ENCODE results near the gene CABP1. TPM values are rescaled to one million over a fixed set of nuclear protein-coding genes. Genes with fewer than 3 reads are reported as not detected.
A peak's percentile ranks its signal among the peaks of the same experiment; 100 is the strongest.

The CABP1 gene
- polyA plus RNA-seq, 1 experiment, result 0.27 TPM

GRCh38 chr12:120625557-120626419 lies 14.6 kb upstream of the CABP1 start:
- POLR2A ChIA-PET, result no interaction called here
- CTCF ChIA-PET, result interaction anchor here (0.6 to 1.2 kb wide), 3 partner anchors 21 to 372 kb away, joined by 3 to 16 read pairs (median 5); no protein-coding TSS in a partner anchor
- TF ChIP-seq CTCF (IDR thresholded peaks at IDR 0.05; ENCODE audit: low read depth, low read length), result no peak
- Histone ChIP-seq H3K4me3 (ENCODE audit: low read depth, low read length) (no peak overlapping the region), H3K27me3 (ENCODE audit: control insufficient read depth, insufficient read depth, low read length) (peaks cover 20% of the 10 kb centered on the region), H3K27ac (ENCODE audit: low read depth, low read length) (no peak overlapping the region), H3K9me3 (ENCODE audit: control insufficient read depth, insufficient read depth, low read length) (no peaks in the 10 kb centered on the region; the same call in 1 of the 2 replicates)
- DNase-seq (ENCODE audit: low read depth, low spot score), result no peak

DNA sequence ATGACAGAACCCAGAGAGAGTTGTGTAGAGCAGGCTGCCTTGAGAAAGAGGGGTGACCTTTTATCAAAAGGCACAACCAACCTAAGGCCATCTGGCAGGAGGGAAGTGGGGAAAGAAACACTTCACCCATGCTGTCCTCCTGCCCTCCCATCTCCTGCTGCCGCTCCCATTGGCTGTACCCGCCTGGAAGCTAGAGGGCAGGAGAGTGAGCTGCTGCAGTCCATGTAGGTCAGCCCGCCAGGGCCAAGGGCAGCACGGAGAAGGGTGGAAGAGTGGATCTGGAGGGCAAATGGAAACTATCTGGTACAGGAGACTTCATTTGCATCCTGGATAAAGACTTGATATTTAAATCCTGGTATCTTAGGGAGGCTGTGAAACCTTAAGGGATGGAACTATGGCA lies 11.5 kb upstream of the CABP1 start:
- H3K27ac ChIP-seq (ENCODE audit: low read depth, low read length), result no peak overlapping the region
- H3K9me3 ChIP-seq (ENCODE audit: control insufficient read depth, insufficient read depth, low read length), result no peaks in the 10 kb centered on the region
- H3K27me3 ChIP-seq (ENCODE audit: control insufficient read depth, insufficient read depth, low read length), result peaks cover 19% of the 10 kb centered on the region
- ChIA-PET CTCF (interaction anchor here (0.7 to 1.6 kb wide), 3 partner anchors 14 to 408 kb away, joined by 3 to 8 read pairs (median 4); no protein-coding TSS in a partner anchor), POLR2A (no interaction called here)
- TF ChIP-seq CTCF (IDR thresholded peaks at IDR 0.05; ENCODE audit: low read depth, low read length), result peak; percentile 13; the same call in 1 of the 2 replicates
- no peak for DNase-seq (ENCODE audit: low read depth, low spot score)
- no peak overlapping the region for H3K4me3 ChIP-seq (ENCODE audit: low read depth, low read length)

- TF ChIP-seq CTCF (IDR thresholded peaks at IDR 0.05; ENCODE audit: low read depth, low read length), result no peak
- Histone ChIP-seq H3K4me3 (ENCODE audit: low read depth, low read length) (no peak overlapping the region), H3K27me3 (ENCODE audit: control insufficient read depth, insufficient read depth, low read length) (peaks cover 26% of the 10 kb centered on the region), H3K9me3 (ENCODE audit: control insufficient read depth, insufficient read depth, low read length) (no peaks in the 10 kb centered on the region), H3K27ac (ENCODE audit: low read depth, low read length) (no peak overlapping the region)
- DNase-seq (ENCODE audit: low read depth, low spot score), result no peak
- ChIA-PET POLR2A (no interaction called here), CTCF (interaction anchor here (1.6 to 1.8 kb wide), 2 partner anchors 16 to 17 kb away, joined by 6 to 8 read pairs; no protein-coding TSS in a partner anchor)
Observed at GRCh38 chr12:120630104-120630892, 10.1 kb upstream of the CABP1 start.

GRCh38 chr12:120631097-120631496 lies 9.3 kb upstream of the CABP1 start:
- Histone ChIP-seq H3K9me3 (ENCODE audit: control insufficient read depth, insufficient read depth, low read length) (no peaks in the 10 kb centered on the region), H3K27ac (ENCODE audit: low read depth, low read length) (no peak overlapping the region), H3K27me3 (ENCODE audit: control insufficient read depth, insufficient read depth, low read length) (peaks cover 31% of the 10 kb centered on the region), H3K4me3 (ENCODE audit: low read depth, low read length) (no peak overlapping the region)
- POLR2A ChIA-PET, result no interaction called here
- DNase-seq (ENCODE audit: low read depth, low spot score), result no peak
- no peak for TF ChIP-seq CTCF (IDR thresholded peaks at IDR 0.05; ENCODE audit: low read depth, low read length)
- CTCF ChIA-PET, result interaction anchor here (1.8 kb wide), 1 partner anchor 16 kb away, joined by 6 read pairs; no protein-coding TSS in a partner anchor
